Cardiac muscle cell (in vitro differentiated cells and primary cell): ENCODE results near the gene RIT1. TPM values are rescaled to one million over a fixed set of nuclear protein-coding genes. Genes with fewer than 3 reads are reported as not detected.

Source experiments
- DNase-seq, 2 donors: peaks; one replicate each; pipeline versions ENCODE4 v3.0.0 to v3.0.0-alpha.2; 2010 to 2017; ENCODE audit warnings: low read depth in 1 of 2, low spot score in 1 of 2
- H3K27ac ChIP-seq: fragments of 200-600 bp; sonication (generic); 2 replicates; pipeline ENCODE4 v1.5.1; 2016
- H3K27me3 ChIP-seq: fragments of 200-600 bp; sonication (generic); 2 replicates; pipeline ENCODE4 v1.6.0; 2016; ENCODE audit warnings: control low read depth
- H3K36me3 ChIP-seq: fragments of 200-600 bp; sonication (generic); 2 replicates; pipeline ENCODE4 v1.5.1; 2016; ENCODE audit warnings: control low read depth
- H3K4me1 ChIP-seq: fragments of 200-600 bp; sonication (generic); 2 replicates; pipeline ENCODE4 v1.8.1; 2017; ENCODE audit warnings: low read depth, mild to moderate bottlenecking, mixed run types
- H3K4me3 ChIP-seq: fragments of 200-600 bp; sonication (generic); 2 replicates; pipeline ENCODE4 v1.5.1; 2016; ENCODE audit warnings: mild to moderate bottlenecking
- H3K9me3 ChIP-seq: fragments of 200-600 bp; sonication (generic); 2 replicates; pipeline ENCODE4 v1.5.1; 2017; ENCODE audit warnings: low read depth, mild to moderate bottlenecking, control low read depth
- polyA plus RNA-seq: library from polyadenylated mRNA; unstranded; fragments of >200 nt; fragmentation: Nextera tagmentation; extraction: Ambion mirVana; gene quantifications from 2 replicates; pipeline ENCODE4 v1.2.1, GENCODE V29; 2016
- total RNA-seq: library from RNA; depleted of rRNA; stranded (reverse); fragments of >200 nt; gene quantifications from 2 replicates; pipeline ENCODE4 v1.2.3, GENCODE V29; 2016
- TF ChIP-seq, protein P1 (sequence below): IDR thresholded peaks from 2 replicates; pipeline ENCODE4 v1.5.1; 2012; ENCODE audit warnings: low read depth, mild to moderate bottlenecking, low read length

RIT1 gene
- total and polyA plus RNA-seq, 2 experiments from 2014 or later: 29.1 to 40.6 TPM

DNA sequence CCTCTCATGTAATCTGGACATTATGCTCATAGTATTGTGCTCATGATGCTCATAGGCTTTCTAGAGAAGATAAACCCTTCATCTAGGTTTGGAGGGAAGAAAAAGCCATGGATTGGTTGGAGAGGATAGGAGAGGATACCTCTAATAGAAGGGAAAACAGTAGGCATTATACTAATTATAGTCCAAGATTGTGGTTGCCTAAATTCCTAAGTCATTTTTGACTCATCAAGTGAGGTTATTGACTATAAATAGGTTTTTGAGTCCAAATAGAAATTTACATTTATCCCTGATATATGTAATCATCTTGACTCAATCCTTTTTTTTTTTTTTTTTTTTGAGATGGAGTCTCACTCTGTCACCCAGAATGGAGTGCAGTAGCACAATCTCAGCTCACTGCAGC is 46.8 kb downstream of the RIT1 start:
- Histone ChIP-seq H3K27me3 (peaks cover 12% of the 10 kb centered on the region), H3K9me3 (no peaks in the 10 kb centered on the region), H3K27ac (no peak overlapping the region), H3K4me3 (no peak overlapping the region), H3K36me3 (no peaks in the 10 kb centered on the region), H3K4me1 (no peaks in the 10 kb centered on the region)
- DNase-seq: no peak
- TF ChIP-seq, protein P1, sequence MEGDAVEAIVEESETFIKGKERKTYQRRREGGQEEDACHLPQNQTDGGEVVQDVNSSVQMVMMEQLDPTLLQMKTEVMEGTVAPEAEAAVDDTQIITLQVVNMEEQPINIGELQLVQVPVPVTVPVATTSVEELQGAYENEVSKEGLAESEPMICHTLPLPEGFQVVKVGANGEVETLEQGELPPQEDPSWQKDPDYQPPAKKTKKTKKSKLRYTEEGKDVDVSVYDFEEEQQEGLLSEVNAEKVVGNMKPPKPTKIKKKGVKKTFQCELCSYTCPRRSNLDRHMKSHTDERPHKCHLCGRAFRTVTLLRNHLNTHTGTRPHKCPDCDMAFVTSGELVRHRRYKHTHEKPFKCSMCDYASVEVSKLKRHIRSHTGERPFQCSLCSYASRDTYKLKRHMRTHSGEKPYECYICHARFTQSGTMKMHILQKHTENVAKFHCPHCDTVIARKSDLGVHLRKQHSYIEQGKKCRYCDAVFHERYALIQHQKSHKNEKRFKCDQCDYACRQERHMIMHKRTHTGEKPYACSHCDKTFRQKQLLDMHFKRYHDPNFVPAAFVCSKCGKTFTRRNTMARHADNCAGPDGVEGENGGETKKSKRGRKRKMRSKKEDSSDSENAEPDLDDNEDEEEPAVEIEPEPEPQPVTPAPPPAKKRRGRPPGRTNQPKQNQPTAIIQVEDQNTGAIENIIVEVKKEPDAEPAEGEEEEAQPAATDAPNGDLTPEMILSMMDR: no peak

DNA sequence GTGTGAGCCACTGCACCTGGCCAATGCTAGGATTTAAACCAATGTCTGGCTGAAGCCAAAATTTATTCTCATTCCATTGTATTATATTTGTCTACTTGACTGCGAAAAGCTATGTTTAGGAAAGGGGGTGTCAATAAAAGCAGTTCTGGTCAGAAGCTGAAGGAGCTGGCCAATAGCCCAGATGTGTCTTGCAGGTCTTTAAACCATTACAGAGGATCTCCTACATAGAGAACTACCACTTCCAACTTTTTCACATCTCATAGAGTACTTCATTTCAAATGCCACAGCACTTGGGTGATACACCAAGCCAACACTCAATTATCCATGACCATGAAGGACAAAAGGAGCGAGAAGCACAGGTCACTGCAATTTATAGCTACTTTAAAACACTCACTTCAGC is 49.3 kb downstream of the RIT1 start:
- H3K4me1 ChIP-seq: no peaks in the 10 kb centered on the region
- H3K4me3 ChIP-seq: no peak overlapping the region
- DNase-seq: no peak
- peaks cover 12% of the 10 kb centered on the region for H3K27me3 ChIP-seq
- no peaks in the 10 kb centered on the region for H3K36me3 ChIP-seq
- no peaks in the 10 kb centered on the region for H3K9me3 ChIP-seq
- no peak overlapping the region for H3K27ac ChIP-seq
- TF ChIP-seq, protein P1: no peak

DNA sequence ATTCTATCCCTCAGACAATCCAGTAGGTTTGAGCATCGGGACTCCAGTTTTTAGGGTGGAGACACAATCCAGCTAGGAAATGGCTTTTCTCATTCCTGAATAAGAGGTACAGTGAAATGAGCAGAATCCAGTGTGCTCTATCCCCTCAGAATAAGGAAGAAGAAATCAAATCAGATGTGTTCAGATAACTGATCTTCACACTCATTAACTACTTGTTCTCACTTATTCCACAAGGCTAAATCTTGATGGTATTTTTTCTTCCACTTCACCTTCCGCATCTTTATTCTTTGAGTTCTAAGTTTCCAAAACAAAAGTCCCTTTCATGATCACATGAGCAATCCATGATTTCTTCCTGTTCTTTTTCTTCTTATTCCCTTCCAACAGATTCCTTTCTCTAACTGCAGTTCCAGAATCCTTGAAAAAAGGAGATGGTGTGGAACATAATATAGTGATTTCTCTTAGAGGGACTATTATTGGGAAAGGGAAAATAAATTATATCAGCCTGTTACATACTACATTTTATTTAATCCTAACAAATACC is 50.1 kb downstream of the RIT1 start:
- Histone ChIP-seq H3K4me1 (peaks cover 4% of the 10 kb centered on the region), H3K27ac (peak overlapping the region; percentile 44), H3K27me3 (peaks cover 12% of the 10 kb centered on the region), H3K36me3 (no peaks in the 10 kb centered on the region), H3K4me3 (no peak overlapping the region), H3K9me3 (no peaks in the 10 kb centered on the region)
- DNase-seq: no peak
- TF ChIP-seq, protein P1: no peak

DNA sequence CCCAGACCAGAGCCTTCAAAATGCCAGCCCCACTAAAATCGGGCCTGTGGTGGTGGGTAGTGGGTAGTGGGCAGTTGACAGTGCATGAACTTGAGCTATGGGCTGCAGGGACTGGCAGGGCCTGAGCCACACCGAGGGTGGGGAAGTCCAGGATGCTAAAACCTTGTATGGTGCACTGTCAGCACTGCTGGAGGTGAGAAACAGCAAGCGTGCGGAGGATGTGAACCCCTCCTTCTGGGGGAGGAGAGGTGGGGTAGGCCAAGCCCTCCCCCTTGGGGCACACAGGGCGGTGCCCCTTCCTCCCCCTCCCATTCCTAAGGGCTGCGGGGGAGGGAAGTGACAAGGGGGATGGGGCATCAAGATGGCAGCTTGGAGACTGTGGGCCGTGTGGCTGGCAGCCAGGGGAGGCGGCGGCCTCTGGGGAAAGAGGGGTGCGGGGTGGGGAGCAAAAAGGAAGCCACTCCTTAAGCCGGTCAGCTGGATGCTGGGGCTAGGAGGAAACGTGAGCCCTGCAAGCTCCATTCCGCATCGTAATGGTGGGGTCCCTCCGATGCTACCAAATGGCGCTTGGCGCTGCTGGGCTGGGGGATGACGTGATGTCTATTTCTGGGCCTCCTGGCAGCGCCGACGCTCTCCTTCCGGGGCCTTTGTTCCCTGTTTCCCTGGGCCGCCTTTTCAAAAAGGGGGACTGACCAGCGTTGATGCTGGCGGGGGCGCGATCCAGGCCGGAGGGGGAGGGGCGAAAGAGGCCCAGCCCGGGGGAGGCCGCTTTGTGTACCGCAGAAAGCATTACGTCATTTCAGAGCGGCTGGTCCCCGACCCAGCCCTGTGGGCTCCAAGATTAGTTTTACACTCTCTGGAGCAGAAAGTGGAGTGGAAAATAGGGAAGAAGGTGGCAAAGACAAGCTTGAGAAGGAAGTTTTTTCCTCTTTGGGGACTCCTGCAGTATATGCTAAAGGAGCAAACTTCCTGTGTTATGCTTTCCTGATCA is 51.0 kb downstream of the RIT1 start:
- peaks cover 12% of the 10 kb centered on the region for H3K27me3 ChIP-seq
- peaks cover 6% of the 10 kb centered on the region for H3K4me1 ChIP-seq
- no peaks in the 10 kb centered on the region for H3K9me3 ChIP-seq
- H3K36me3 ChIP-seq: no peaks in the 10 kb centered on the region
- peak; percentile 34 to 89 for DNase-seq
- TF ChIP-seq, protein P1: no peak
- peak overlapping the region; percentile 44 for H3K27ac ChIP-seq
- H3K4me3 ChIP-seq: no peak overlapping the region

DNA sequence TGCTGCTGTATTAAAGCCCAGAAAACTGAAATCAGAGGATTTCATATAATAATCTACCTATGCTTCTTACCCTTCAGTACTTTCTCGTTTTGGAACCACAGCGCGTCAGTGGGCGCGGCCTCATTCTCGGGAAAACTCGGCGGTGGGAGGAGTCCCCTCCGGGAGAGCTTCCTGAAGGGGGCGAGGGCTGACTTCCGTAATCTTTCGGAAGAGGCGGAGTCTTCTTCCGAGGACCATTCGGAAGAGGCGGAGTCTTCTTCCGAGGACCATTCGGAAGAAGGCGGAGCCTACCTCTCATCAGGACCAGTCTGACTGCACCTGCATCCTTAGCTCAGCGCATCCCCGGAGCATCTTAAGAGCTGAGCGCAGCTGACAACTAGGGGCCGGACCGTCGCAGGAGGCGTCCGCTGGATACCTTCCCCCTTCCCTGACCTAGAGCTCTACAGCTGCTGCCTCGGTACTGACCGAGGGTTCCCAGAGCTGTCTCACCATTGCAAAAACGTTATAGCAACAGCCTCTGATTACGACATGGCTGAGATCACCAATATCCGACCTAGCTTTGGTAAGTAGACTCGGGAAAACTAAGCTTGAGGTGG is 51.8 kb downstream of the RIT1 start, which contains the start of gene SYT11:
Gene SYT11, plus strand, starts transcription at position 334 of the 596 bp plus-strand sequence. Its CDS starts 195 bp downstream, at position 529.
- Histone ChIP-seq H3K27ac (peak within 1 kb of the TSS; percentile 44), H3K36me3 (peaks cover 4% of the 10 kb centered on the region), H3K9me3 (no peaks in the 10 kb centered on the region), H3K27me3 (peaks cover 12% of the 10 kb centered on the region), H3K4me1 (peaks cover 6% of the 10 kb centered on the region), H3K4me3 (peak within 1 kb of the TSS; percentile 28)
- TF ChIP-seq, protein P1: no peak
- peak; percentile 96 to 97 for DNase-seq
